Neural cell (in vitro differentiated cells): ENCODE results near the gene XXYLT1.

ENCODE experiments used
- CTCF ChIP-seq: fragments of 450-650 bp; IDR thresholded peaks from 2 replicates; pipeline ENCODE4 v1.5.1; 2014; ENCODE audit warnings: antibody characterized with exemption, mild to moderate bottlenecking, moderate library complexity; ENCODE audit not compliant: poor library complexity, severe bottlenecking
- EP300 ChIP-seq: fragments of 450-650 bp; conservative IDR thresholded peaks from 2 replicates; pipeline ENCODE4 v1.6.1; 2014; ENCODE audit warnings: antibody characterized with exemption, mild to moderate bottlenecking, moderate library complexity; ENCODE audit not compliant: poor library complexity, severe bottlenecking
- EZH2 ChIP-seq: fragments of 200-600, 300-800 bp; shearing (Covaris generic), sonication (generic); IDR thresholded peaks from 2 replicates; pipeline ENCODE4 v1.6.1; 2014; ENCODE audit warnings: antibody characterized with exemption, low read length, borderline replicate concordance, mild to moderate bottlenecking; ENCODE audit not compliant: insufficient read depth, poor library complexity, severe bottlenecking
- TAF1 ChIP-seq: IDR thresholded peaks from 2 replicates; pipeline ENCODE4 v1.6.1; 2012; ENCODE audit warnings: low read depth

- no peak for TF ChIP-seq EP300
- TF ChIP-seq CTCF = no peak
- no peak for TF ChIP-seq EZH2
- no peak for TF ChIP-seq TAF1
Observed at GRCh38 chr3:195268576-195269309, 2.2 kb downstream of the XXYLT1 start.
